GM12873 (cell line): ENCODE results near the gene GIPC2.

Experiments
- CTCF ChIP-seq: IDR thresholded peaks from 2 replicates; pipeline ENCODE4 v1.5.1; 2012; ENCODE audit warnings: low read depth, mild to moderate bottlenecking, moderate library complexity, low read length, control low read depth; ENCODE audit not compliant: insufficient read depth; ENCODE audit errors: missing control alignments

Gene GIPC2

GRCh38 chr1:78143152-78143551, 97.4 kb downstream of the GIPC2 start:
- peak; percentile 16 for TF ChIP-seq CTCF

- no peak for TF ChIP-seq CTCF
Observed at GRCh38 chr1:78143673-78144072, 97.9 kb downstream of the GIPC2 start.

- TF ChIP-seq CTCF, result peak; percentile 90
Observed at GRCh38 chr1:78145105-78145580, 99.4 kb downstream of the GIPC2 start.

- no peak for TF ChIP-seq CTCF
Observed at GRCh38 chr1:78146205-78146771, 100.5 kb downstream of the GIPC2 start.

GRCh38 chr1:78147031-78147430, 101.3 kb downstream of the GIPC2 start:
- TF ChIP-seq CTCF, result no peak

GRCh38 chr1:78153092-78153736, 107.4 kb downstream of the GIPC2 start:
- no peak for TF ChIP-seq CTCF

- no peak for TF ChIP-seq CTCF
Observed at GRCh38 chr1:78155121-78155520, 109.4 kb downstream of the GIPC2 start.
